ENCODE results near the gene NCOA1.

DNA sequence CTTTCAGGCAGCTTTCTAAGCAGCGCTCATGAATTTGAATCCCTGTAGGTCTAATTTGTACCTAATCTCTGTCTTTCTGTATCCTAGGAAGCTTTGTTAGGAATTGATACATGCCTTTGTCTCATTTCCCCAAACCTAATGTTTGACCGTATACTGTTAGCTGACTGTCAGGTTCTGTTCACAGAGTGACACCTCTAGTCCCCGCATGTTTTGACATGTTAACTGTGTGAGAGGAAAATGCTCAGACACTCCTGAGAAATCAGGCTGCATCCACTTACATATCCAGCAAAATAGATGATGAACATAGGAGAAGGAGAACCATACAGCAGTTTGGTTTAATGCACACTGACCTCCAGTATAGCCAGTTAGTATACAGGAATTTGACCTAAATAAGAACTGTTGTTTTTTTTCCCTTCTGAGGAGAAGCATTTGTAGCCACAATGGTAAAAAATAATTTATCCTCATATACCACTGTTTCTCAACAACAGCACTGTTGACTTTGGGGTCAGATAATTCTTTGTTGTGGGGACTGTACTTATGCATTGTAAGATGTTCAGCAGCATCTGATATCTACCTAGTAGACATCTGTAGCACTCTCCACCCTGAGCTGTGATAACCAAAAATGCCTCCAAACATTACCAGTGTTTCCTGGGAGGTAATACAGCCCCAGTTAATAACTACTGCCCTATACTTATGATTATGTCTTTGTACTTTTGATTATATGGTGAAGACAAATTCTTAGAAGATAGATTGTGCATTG lies 130.9 kb downstream of the NCOA1 start:
- TF ChIP-seq, protein P1, sequence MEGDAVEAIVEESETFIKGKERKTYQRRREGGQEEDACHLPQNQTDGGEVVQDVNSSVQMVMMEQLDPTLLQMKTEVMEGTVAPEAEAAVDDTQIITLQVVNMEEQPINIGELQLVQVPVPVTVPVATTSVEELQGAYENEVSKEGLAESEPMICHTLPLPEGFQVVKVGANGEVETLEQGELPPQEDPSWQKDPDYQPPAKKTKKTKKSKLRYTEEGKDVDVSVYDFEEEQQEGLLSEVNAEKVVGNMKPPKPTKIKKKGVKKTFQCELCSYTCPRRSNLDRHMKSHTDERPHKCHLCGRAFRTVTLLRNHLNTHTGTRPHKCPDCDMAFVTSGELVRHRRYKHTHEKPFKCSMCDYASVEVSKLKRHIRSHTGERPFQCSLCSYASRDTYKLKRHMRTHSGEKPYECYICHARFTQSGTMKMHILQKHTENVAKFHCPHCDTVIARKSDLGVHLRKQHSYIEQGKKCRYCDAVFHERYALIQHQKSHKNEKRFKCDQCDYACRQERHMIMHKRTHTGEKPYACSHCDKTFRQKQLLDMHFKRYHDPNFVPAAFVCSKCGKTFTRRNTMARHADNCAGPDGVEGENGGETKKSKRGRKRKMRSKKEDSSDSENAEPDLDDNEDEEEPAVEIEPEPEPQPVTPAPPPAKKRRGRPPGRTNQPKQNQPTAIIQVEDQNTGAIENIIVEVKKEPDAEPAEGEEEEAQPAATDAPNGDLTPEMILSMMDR (IDR thresholded peaks at IDR 0.05; ENCODE audit: low read depth, low read length, poor library complexity, severe bottlenecking): no peak
- no peak for TF ChIP-seq EZH2phosphoT487 (IDR thresholded peaks at IDR 0.05; ENCODE audit: borderline replicate concordance, low read length)
